Stimulated activated CD4-positive, alpha-beta T cell treated with anti-CD3 and anti-CD28 coated beads, Interleukin-4, amount 100 ng/mL, for 1 hour (primary cell): ENCODE results near the gene ZBTB14.
A peak's percentile ranks its signal among the peaks of the same experiment; 100 is the strongest.

ENCODE experiments used
- DNase-seq: peaks from one replicate; pipeline ENCODE4 v3.0.0-alpha.2; 2020

Gene ZBTB14

DNA sequence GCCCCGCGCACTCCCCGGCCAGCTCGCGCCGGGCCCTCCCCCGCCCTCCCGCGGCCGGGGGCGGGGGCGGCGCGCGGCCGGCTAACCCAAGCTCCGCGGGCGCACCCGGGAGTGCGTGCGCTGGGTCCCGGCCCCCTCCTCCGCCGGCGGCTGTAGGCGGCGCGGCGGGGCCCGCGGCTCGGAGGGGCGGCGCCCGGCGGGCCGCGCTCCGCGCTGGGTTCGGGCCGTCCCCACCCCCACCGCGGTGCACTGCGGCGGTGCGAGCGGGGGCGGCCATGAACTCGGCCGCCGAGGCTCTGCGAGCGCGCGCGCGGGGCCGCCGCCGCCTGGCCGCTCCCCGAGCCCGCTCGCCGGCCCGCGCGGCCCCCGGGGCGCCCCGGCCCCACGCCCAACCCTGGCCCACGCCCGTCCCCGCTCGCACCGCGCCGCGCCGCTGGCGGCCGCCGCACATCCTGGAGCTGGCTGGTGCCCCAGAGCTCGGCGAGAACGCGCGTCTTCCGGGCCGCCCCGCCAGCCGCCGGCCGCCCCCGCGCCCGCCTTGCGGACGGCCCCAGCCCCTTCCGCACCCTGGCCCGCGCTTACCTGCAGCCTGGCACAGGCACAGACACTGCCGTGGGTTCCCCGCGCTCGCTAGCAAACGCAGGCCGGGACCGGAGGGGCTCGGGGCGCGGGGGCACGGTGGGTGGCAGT lies at the start of gene ZBTB14:
TSS of gene ZBTB14 (minus strand) at position 496 of the 690 bp plus-strand sequence. CDS start 2,480 bp downstream, outside the sequence.
- DNase-seq: peak; percentile 73

DNA sequence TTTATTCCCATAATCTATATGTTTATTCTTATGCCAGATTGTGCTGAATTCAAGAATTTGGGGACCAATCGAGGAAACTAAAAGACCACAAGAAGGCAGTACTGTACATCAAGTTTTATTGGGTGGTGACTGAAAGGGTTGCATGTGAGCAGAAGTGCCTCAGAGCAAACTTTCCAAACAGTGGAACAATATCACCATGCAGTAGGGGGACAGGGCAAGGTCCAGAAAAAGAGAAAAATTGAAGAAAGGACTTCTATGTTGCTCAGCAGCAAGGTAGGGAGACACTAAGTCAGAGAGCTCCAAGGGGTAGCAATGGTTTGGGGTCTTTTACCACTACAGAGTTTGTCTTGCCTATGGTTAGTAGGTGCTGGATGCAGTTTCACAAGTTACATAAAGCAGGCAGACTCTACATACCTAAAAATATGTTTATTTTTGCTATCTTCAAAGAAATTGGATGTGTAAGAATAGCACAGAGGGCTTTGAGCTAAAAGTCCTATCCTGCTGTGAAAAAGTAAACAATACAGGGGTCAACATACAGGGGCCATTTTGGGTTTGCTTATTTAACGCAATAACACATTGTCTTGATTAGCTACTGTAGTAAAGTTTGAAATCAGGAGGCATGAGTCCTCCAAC lies 43.8 kb upstream of the ZBTB14 start:
- no peak for DNase-seq

DNA sequence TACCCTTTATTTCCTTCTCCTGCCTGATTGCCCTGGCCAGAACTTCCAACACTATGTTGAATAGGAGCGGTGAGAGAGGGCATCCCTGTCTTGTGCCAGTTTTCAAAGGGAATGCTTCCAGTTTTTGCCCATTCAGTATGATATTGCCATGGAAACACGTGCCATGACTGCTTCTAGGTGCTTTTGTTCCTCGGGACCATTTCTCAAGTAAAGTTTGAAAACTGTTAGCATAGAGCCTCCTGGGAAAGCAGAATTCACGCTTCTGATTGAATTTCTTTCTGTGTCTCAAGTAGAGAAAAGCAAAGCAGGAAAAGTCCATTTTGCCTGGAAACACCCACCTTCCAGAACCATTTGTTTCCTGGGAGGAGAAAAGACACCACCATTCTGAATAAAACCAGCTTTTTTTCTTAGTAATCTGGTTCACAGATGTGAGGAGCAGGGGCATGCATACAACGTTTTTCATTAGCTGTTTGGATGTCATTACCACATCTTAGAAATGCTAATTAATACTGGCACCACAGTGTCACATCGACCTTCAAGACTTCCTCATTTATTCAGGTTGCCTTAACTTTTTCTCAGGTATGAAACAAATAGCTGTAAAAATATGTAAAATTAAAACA lies 39.0 kb upstream of the ZBTB14 start:
- DNase-seq: no peak

- DNase-seq: no peak
Observed at GRCh38 chr18:5318061-5318700, 22.7 kb upstream of the ZBTB14 start.

GRCh38 chr18:5317186-5317585 lies 21.7 kb upstream of the ZBTB14 start:
- no peak for DNase-seq

DNA sequence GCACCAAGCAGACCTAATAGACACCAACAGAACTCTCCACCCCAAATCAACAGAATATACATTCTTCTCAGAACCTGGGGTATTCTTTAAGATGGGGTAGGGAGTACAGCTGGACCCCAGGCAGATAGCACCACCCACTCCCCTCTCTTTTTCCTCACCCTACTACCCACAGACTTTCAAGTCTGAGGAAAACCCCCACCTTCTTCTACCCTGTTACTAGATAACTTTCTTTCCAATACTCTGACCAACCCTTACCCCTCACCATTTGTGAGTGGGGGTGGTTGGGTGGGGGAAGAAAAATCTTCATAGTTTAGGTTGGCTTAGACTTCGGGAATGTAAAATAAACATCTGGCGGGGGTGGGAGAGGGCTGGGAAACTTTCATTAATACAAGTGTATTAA lies 20.3 kb upstream of the ZBTB14 start:
- no peak for DNase-seq

DNA sequence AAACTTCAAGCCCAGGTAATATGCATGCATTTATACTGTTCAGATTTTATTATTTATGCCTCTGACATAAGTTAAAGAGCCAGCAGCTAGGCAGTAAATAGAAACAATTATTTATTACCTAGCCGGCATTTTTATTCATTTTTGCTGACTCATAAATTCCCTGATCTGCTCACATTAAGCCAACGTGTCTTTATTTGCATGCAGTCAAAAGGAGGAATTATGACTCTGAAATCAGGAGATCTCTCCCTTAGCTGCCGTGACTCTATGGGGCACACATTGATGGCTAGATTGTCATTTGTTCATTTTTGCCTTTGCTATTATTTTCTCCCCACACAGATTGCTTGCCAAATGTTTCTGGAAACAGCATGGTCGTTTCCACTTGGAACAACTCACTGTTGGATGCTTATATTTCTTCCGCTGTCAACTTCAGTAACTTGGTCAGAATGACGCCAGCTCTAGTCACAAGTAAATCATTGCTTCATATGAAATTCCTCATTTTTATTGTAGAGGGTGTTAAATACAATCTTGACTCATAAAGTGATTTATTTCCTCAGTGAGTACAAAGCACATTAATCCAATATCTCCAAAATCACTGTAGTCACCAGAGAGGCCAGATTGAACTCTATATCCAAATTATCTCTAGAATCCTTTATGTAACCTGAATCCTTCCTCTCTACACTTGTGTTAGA lies 15.9 kb upstream of the ZBTB14 start:
- DNase-seq: no peak

- DNase-seq: no peak
Observed at GRCh38 chr18:5309888-5310470, 14.5 kb upstream of the ZBTB14 start.

DNA sequence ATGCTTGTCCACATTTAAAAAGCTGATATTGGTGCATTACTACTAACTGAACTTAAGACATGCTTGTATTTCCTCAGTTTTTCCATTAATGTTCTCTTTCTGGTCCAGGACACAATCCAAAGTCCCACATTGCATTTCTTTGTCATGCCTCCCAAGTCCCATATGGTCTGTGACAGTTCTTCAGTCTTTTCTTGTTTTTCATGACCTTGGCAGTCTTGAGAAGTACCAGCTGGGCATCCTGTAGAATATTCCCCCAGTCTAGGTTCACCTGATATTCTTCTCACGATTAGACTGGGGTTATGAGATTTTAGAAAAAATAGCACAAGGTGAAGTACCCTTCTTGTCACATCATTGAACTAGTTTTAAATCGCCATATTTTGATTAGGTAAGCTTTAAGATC lies 10.3 kb upstream of the ZBTB14 start:
- no peak for DNase-seq

- no peak for DNase-seq
Observed at GRCh38 chr18:5304232-5304631, 8.7 kb upstream of the ZBTB14 start.

GRCh38 chr18:5303636-5304035 lies 8.1 kb upstream of the ZBTB14 start:
- no peak for DNase-seq

DNA sequence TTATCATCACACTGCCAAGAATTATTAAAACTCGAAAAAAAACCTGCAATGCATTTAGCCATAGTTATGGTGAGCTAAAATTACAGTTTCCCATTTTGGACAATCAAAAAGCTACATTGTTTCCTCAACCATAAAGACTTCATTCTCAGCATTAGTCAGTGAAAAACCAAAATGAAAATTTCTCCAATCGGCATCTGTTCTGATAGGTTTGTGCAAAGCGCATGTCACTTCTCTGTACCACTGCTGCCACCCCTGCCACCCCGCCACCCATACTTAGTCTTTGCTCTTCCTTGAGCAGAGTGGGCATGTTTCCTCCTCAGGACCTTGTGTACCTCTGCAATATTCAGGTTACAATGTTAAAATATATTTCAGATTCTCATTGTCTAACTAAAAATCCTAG lies 7.1 kb upstream of the ZBTB14 start:
- no peak for DNase-seq

DNA sequence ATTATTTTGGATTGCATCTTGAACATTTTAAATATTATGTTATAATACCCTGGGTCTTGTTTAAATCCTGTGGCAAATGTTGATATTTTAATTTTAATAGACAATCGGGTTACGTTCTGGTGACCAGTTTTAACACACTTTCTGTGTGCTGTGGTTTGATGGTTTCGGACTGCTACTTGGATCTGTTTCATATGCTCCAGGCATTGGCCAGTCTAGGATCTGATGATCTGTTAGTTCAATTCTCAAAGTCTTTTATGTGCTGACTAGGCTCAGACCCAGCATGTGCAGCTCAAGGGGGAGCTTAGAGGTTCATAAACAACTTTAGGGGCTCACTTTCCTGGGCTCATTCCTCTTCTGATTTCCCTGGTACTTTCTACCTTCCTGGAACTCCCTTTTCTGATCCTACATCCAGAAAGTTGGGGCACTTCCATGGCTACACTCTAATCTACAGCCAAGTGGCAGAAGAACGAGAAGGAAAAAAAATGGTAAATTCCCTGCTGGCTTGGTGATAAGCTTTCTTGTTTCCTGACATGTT lies 5.0 kb upstream of the ZBTB14 start:
- DNase-seq: no peak

DNA sequence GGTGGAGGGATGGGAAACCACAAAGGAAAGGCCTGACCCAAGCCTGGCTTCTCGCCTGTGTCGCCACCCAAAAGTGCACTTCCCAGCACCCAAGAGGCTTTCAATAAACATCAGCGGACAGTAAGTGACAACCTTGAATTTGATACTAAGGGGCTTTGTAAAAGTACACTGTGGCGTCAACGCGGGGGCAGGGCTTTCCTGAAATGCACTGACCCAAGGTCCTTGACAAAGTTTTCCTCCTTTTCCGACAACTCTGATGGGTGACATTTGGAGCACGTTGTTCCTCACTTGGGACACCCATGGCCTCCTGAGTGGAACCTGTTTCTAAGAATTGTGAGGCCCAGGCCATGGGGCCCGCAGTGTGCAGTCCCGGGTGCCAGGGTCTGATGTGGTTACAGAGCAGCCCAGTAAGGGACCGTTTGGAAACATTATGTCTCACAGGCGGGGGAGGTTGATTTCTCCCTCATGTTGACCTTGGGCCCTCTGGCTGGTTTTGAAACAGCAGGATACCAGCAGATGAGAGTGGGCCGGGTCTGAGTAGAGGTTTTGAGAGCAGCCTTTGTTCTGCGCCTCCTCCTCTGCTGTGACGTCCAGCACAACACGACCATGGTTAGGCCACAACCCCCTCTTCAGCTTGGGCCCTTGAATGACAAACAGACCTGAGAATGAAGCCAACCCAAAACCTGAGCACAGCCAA lies 2.8 kb upstream of the ZBTB14 start:
- DNase-seq: no peak

DNA sequence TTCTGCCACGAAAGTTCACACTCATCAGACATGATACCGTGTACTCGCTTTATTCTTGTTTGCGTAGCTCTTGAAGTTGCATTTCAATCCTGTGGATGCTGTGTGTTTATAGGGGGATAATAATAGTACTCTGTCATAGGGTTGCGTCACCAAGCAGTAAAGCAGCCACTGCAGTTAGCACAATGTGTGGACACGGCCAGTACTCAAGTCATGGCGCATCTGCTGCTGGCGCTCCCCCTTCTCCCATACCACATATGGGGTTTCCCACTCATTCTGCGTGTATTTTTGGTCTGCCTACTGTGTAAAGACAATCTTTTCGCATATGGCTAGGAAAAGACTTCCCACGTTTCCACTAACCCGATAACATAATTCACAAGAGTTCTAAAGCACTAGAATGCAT lies 2.1 kb upstream of the ZBTB14 start:
- no peak for DNase-seq

DNA sequence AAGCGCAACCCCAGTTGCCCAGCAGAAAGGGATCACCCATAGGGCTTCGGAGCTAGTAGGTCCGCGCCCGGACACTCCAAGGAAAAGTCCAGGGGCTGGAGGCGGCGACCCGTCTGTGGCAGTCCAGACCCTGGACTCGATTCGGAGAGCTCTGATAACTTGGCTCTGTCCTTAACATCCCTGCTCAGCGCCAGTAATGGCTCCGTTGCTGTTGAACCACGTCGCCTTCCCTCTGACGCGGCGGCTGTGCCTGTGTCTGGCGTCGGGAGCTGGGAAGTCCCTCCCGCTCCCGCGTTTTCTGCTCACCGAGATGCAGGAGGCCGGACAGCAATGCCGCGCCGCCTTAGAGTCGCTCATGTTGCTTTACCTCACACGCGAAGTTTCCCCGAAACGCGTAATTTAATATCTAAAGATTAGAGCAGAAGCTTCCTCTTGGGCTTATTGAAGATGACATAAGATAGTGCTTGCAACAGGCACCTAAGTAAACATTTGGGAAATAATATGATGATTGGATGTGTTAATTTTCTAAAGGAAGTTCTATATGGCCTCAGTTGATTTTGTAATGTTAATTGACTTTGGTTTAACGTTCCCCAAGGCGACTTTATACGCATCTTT lies 1.3 kb upstream of the ZBTB14 start:
- DNase-seq: peak; percentile 65

DNA sequence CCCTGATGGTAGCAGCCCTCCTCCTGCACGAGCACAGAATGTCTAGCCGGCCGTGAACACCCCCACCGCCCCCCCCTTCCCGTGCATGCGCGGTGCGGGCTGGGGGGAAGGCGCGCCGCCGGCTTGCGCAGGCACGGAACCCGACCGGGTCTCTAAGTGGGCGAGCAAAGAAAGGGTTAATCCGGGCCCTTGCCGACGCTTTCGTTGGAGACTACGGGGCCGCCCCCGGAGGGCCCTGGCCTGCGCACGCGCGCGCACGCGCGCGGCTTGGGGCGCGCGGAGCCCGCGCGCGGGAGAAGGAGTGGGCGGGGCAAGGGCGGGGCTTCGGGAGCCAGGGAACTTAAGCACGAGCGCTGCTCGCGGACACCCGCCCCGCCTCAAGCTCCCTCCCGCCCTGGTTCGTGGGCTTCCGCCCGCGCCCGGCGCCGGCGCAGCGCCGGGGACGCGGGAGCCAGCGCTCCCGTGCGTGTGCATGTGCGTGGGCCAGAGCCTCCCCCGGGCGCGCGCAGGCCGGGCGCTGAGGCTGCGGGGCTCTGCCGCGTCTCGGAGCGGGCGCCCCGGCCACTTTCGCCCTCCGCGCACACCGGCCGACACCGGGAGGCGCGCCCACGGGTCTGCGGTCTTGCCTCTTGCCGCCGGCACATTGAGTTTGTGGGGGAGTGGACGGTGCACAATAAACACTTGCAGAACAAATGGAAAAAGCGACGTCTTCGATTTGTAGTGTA lies 617 bp upstream of the ZBTB14 start:
- peak; percentile 96 for DNase-seq

DNA sequence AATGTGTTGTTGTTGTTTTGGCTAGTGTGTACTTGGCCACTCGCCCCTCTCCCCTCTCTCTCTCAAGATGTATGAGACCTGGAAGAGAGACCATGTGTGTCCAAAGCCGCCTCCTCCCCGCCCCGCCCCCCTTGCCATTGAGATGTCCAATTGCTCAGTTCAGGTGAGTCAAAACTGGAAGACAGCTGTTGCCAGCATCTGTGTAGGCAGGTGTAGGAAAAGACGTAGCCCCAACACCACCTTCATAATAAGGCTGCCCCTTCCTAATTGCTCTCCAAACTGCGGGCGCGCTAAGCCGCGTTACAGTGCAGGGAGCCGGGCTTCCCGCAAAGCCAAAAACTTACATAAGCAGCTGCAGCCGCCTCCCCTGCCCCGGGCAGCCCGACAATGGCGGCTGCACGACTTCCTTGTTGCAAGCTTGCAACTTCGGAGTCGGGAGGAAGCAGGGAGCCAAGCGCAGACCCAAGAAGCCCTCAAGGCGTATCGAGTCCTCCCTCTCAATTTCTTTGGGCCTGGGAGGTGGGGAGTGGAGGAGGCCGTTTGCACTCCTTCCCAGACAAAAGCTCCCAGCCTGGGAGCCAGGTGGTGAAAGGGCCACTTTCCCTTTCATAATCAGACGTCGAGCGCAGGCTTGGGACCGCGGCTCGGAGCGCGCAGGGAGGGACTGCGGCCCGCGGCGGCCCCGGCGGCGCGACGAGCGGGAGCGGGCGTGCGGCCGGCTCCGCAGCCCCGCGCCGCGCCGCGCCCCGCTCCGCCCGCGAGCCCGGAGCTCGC lies 882 bp downstream of the ZBTB14 start:
- peak; percentile 58 for DNase-seq

GRCh38 chr18:5294113-5294456 lies 1.4 kb downstream of the ZBTB14 start:
- no peak for DNase-seq

DNA sequence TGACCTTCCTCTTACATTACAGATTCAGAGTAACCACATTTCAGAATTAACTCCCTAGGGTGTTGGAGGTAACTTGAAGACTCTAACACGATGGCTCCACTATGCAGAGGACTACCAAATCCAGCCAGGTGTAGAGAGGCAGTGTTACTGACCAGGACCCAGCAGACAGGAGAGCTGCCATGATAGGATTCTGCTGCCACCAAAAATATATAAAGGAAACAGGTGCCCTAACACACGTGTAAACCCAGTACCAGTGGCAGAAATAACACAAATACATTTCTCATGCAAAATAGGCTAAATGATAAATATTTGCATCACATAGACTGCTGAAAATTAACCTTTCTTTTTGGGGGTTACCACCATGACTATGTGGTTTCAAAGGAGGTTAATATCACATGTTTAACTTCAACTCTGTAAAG lies 7.0 kb downstream of the ZBTB14 start:
- no peak for DNase-seq
